K562 (cell line): ENCODE data around the gene EPDR1. TPM values are rescaled to one million over a fixed set of nuclear protein-coding genes. Genes with fewer than 3 reads are reported as not detected.

Source experiments
- DDX20 ChIP-seq: fragments of 450-650 bp; IDR thresholded peaks from 2 replicates; pipeline ENCODE4 v1.6.1; 2016; ENCODE audit warnings: missing genetic modification characterization, low read depth, mild to moderate bottlenecking, missing compliant biosample characterization, moderate library complexity
- FOXJ2 ChIP-seq: fragments of 200-800 bp; sonication (Bioruptor generic); IDR thresholded peaks from 2 replicates; pipeline ENCODE4 v1.6.1; 2016; ENCODE audit warnings: missing genetic modification characterization, missing compliant biosample characterization
- FOXP1 ChIP-seq: sonication (generic); formaldehyde crosslinking; IDR thresholded peaks from 2 replicates; pipeline ENCODE4 v1.8.0; 2022; ENCODE audit warnings: mild to moderate bottlenecking, missing genetic modification reagents
- GATA2 ChIP-seq: sonication (generic); formaldehyde crosslinking; IDR thresholded peaks from 2 replicates; pipeline ENCODE4 v1.4.0; 2020; ENCODE audit warnings: mild to moderate bottlenecking, missing genetic modification reagents
- HNRNPH1 ChIP-seq: fragments of 200-400 bp; formaldehyde crosslinking; optimal IDR thresholded peaks from 2 replicates; pipeline ENCODE3; 2017; ENCODE audit warnings: low read depth, mild to moderate bottlenecking, low read length, moderate library complexity
- KAT7 ChIP-seq: sonication (generic); formaldehyde crosslinking; IDR thresholded peaks from 2 replicates; pipeline ENCODE4 v1.8.0; 2022; ENCODE audit warnings: missing genetic modification reagents, mild to moderate bottlenecking, borderline replicate concordance
- RUNX1 ChIP-seq: sonication (generic); IDR thresholded peaks from 2 replicates; pipeline ENCODE4 v1.6.1; 2016; ENCODE audit warnings: antibody characterized with exemption, low read depth
- TSC22D4 ChIP-seq: fragments of 450-650 bp; IDR thresholded peaks from 2 replicates; pipeline ENCODE4 v1.6.1; 2016; ENCODE audit warnings: missing genetic modification characterization, missing biosample characterization, control low read depth
- ZNF444 ChIP-seq: fragments of 250-450 bp; sonication (Bioruptor Pico); IDR thresholded peaks from 2 replicates; pipeline ENCODE4 v1.4.0; 2020; ENCODE audit warnings: mild to moderate bottlenecking, moderate library complexity
- ZNF445 ChIP-seq: fragments of 250-450 bp; sonication (Bioruptor Pico); IDR thresholded peaks from 2 replicates; pipeline ENCODE4 v1.4.0; 2020; ENCODE audit warnings: low read depth, mild to moderate bottlenecking, moderate library complexity
- polyA plus RNA-seq, 8 experiments: library from polyadenylated mRNA; depleted of rRNA in 4 of 8; stranded (reverse) in 5 of 8; unstranded in 3 of 8; fragments of >200 nt; fragmentation: Nextera tagmentation in 2 of 8; fragmentation: Illumina TruSeq in 1 of 8; extraction: Ambion mirVana in 2 of 8; extraction: Trizol in 1 of 8; gene quantifications; 2 replicates each; pipeline versions ENCODE4 v1.2.1 to v1.2.3, GENCODE V29; 2011 to 2014; ENCODE audit warnings: inconsistent platforms in 1 of 8, missing spikeins in 1 of 8
- total RNA-seq, 7 experiments: library from RNA; depleted of rRNA in 6 of 7; stranded (reverse); fragments of >200 nt in 6 of 7; fragmentation: Illumina TruSeq in 2 of 7; extraction: Trizol in 2 of 7; gene quantifications; 2 replicates each; pipeline versions ENCODE4 v1.2.1 to v1.2.3, GENCODE V29; 2011 to 2021; ENCODE audit warnings: low replicate concordance in 1 of 7
- TF ChIP-seq, protein P1 (sequence below): fragments of 450-650 bp; IDR thresholded peaks from 2 replicates; pipeline ENCODE4 v1.6.1; 2016; ENCODE audit warnings: missing biosample characterization, missing genetic modification characterization
- TF ChIP-seq, protein P2 (sequence below), 2 experiments: fragments of 250-450 bp in 1 of 2; fragments of 450-650 bp in 1 of 2; sonication (Bioruptor Pico) in 1 of 2; IDR thresholded peaks; 2 replicates each; pipeline versions ENCODE4 v1.6.1 to v1.8.0; 2016 to 2021; ENCODE audit warnings: mild to moderate bottlenecking in 2 of 2, moderate library complexity in 2 of 2, missing compliant biosample characterization in 1 of 2, missing genetic modification characterization in 1 of 2

EPDR1 gene
- total and polyA plus RNA-seq, 9 of the 15 experiments (the other 6 are each of a cell fraction or from before 2014, with no cell fraction given) = 0.01 to 0.11 TPM; not detected in 7

DNA sequence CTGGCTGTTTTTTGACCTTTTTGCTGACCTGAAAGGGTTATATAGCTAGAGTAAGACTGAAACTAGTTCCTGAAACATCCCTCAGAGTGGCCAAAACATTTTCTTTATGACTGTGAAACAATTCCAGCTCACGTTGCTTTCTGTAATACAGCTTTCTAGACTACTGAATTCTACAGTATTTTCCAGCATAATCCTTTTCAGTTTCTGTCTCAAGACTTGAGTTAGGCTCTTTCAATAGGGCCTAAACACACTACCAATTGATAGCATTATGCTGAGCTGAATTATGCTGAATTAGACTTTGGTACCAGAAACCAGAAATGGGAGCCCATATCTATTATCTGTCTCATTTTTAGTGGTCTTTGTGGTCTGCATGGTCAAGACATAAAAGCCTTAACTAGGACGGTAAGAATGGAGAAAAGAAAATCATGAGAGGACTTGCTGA, 72.6 kb downstream of the EPDR1 start (continued):
- no peak for TF ChIP-seq FOXP1 (CRISPR knock-in tag)
- TF ChIP-seq HNRNPH1 = no peak
- TF ChIP-seq, protein P1, sequence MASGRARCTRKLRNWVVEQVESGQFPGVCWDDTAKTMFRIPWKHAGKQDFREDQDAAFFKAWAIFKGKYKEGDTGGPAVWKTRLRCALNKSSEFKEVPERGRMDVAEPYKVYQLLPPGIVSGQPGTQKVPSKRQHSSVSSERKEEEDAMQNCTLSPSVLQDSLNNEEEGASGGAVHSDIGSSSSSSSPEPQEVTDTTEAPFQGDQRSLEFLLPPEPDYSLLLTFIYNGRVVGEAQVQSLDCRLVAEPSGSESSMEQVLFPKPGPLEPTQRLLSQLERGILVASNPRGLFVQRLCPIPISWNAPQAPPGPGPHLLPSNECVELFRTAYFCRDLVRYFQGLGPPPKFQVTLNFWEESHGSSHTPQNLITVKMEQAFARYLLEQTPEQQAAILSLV (tag) = no peak
- TF ChIP-seq ZNF445 (CRISPR knock-in tag) = no peak
- TF ChIP-seq TSC22D4 (tag) = no peak
- TF ChIP-seq RUNX1 = no peak
- no peak for TF ChIP-seq KAT7
- no peak for TF ChIP-seq DDX20
- no peak for TF ChIP-seq ZNF444 (CRISPR knock-in tag)
- TF ChIP-seq FOXJ2 (tag) = no peak
- TF ChIP-seq GATA2 (CRISPR knock-in tag) = no peak
- TF ChIP-seq, protein P2, sequence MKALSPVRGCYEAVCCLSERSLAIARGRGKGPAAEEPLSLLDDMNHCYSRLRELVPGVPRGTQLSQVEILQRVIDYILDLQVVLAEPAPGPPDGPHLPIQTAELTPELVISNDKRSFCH (CRISPR knock-in tag; IDR thresholded peaks at IDR 0.05) = no peak
- TF ChIP-seq, protein P2 (tag; IDR thresholded peaks at IDR 0.05) = no peak
